Keratinocyte (primary cell): ENCODE results near the gene NXT1. TPM values are rescaled to one million over a fixed set of nuclear protein-coding genes. Genes with fewer than 3 reads are reported as not detected.

Source experiments
- DNase-seq: peaks from one replicate; pipeline ENCODE4 v3.0.0-alpha.2; 2011; ENCODE audit warnings: low read depth, missing footprints, low spot score
- FAIRE-seq: peaks from 2 replicates; lab custom pipeline; 2011; peaks lifted over from hg19 to GRCh38; lab: Jason Lieb, UNC
- H2AFZ ChIP-seq: 2 replicates; pipeline ENCODE4 v1.6.0; 2012; ENCODE audit warnings: low read length, control low read depth, inconsistent platforms; ENCODE audit not compliant: control insufficient read depth
- H3K27ac ChIP-seq: 2 replicates; pipeline ENCODE4 v1.5.1; 2011; ENCODE audit warnings: low read length; ENCODE audit not compliant: control insufficient read depth, insufficient read depth
- H3K27me3 ChIP-seq: 3 replicates; pipeline ENCODE4 v1.6.0; 2011; ENCODE audit warnings: low read length; ENCODE audit not compliant: control insufficient read depth, insufficient read depth; ENCODE audit errors: extremely low read depth
- H3K36me3 ChIP-seq, 2 experiments: 2 replicates in 1 of 2; 3 replicates in 1 of 2; pipeline ENCODE4 v1.5.1; 2011; ENCODE audit warnings: low read length in 2 of 2, mild to moderate bottlenecking in 1 of 2; ENCODE audit not compliant: control insufficient read depth in 2 of 2, insufficient read depth in 2 of 2; ENCODE audit errors: extremely low read depth in 1 of 2
- H3K4me1 ChIP-seq: 3 replicates; pipeline ENCODE4 v1.5.1; 2011; ENCODE audit warnings: low read length; ENCODE audit not compliant: control insufficient read depth, insufficient read depth; ENCODE audit errors: extremely low read depth
- H3K4me2 ChIP-seq: 3 replicates; pipeline ENCODE4 v1.6.0; 2011; ENCODE audit warnings: low read depth, low read length; ENCODE audit not compliant: control insufficient read depth, insufficient read depth; ENCODE audit errors: extremely low read depth
- H3K4me3 ChIP-seq, 3 experiments: fragments of 200-600 bp in 1 of 3; sonication (generic) in 1 of 3; 2 replicates in 2 of 3; 3 replicates in 1 of 3; pipeline ENCODE4 v1.5.1; 2011 to 2016; ENCODE audit warnings: low read length in 3 of 3, mild to moderate bottlenecking in 3 of 3, control low read depth in 2 of 3, inconsistent platforms in 1 of 3, low read depth in 1 of 3, mixed read lengths in 1 of 3, mixed run types in 1 of 3, moderate library complexity in 1 of 3; ENCODE audit not compliant: control insufficient read depth in 2 of 3, insufficient read depth in 2 of 3; ENCODE audit errors: extremely low read depth in 1 of 3
- H3K79me2 ChIP-seq: 2 replicates; pipeline ENCODE4 v1.6.0; 2012; ENCODE audit warnings: low read length; ENCODE audit not compliant: control insufficient read depth, insufficient read depth
- H3K9ac ChIP-seq: 3 replicates; pipeline ENCODE4 v1.6.0; 2011; ENCODE audit warnings: low read length; ENCODE audit not compliant: control insufficient read depth, insufficient read depth; ENCODE audit errors: extremely low read depth
- H3K9me1 ChIP-seq: 3 replicates; pipeline ENCODE4 v1.6.0; 2011; ENCODE audit warnings: low read length; ENCODE audit not compliant: control insufficient read depth, insufficient read depth; ENCODE audit errors: extremely low read depth
- H3K9me3 ChIP-seq: 2 replicates; pipeline ENCODE4 v1.5.1; 2012; ENCODE audit warnings: low read depth, low read length; ENCODE audit not compliant: control insufficient read depth
- H4K20me1 ChIP-seq: 3 replicates; pipeline ENCODE4 v1.6.0; 2011; ENCODE audit warnings: low read length; ENCODE audit not compliant: control insufficient read depth, insufficient read depth; ENCODE audit errors: extremely low read depth
- CTCF ChIP-seq, 3 experiments: IDR thresholded peaks in 1 of 3; conservative IDR thresholded peaks in 1 of 3; optimal IDR thresholded peaks in 1 of 3; 2 replicates in 2 of 3; 3 replicates in 1 of 3; pipeline versions ENCODE3 to v1.5.1; 2011; ENCODE audit warnings: low read length in 3 of 3, mild to moderate bottlenecking in 3 of 3, moderate library complexity in 2 of 3, control low read depth in 1 of 3, inconsistent platforms in 1 of 3; ENCODE audit not compliant: insufficient read depth in 2 of 3; ENCODE audit errors: extremely low read depth in 1 of 3
- EZH2 ChIP-seq: IDR thresholded peaks from one replicate; pipeline ENCODE4 v1.6.1; 2012; ENCODE audit warnings: inconsistent platforms, mild to moderate bottlenecking, low read length, moderate library complexity
- dilution Hi-C: fragments of 300-500 bp; cut with MboI; formaldehyde crosslinking; loops from one replicate; pipeline ENCODE4 v1.7.0; 2020; ENCODE audit warnings: low sequenced_read_pairs; ENCODE audit not compliant: extremely low pct_ligation_motif_present
- polyA plus RNA-seq, 5 experiments: library from polyadenylated mRNA; depleted of rRNA in 3 of 5; stranded (reverse) in 3 of 5; stranded (forward) in 1 of 5; unstranded in 1 of 5; fragments of >200 nt; gene quantifications; 1 replicate in 1 of 5; 2 replicates in 3 of 5; 3 replicates in 1 of 5; pipeline versions ENCODE4 v1.2.1 to v1.2.3, GENCODE V29; 2011 to 2012; ENCODE audit warnings: missing spikeins in 2 of 5, low read depth in 1 of 5, low replicate concordance in 1 of 5

NXT1 gene
- polyA plus RNA-seq, 1 donor (not counting 4 experiments of a cell fraction or from before 2014, with no cell fraction given), result 25.8 TPM

GRCh38 chr20:23308908-23309307 is 41.7 kb upstream of the NXT1 start:
- dilution Hi-C loops, result no loop called here
- H3K79me2 ChIP-seq, result no peaks in the 10 kb centered on the region
- no peaks in the 10 kb centered on the region for H3K4me1 ChIP-seq
- no peaks in the 10 kb centered on the region for H3K27me3 ChIP-seq
- no peaks in the 10 kb centered on the region for H3K9me1 ChIP-seq
- FAIRE-seq (no peak), DNase-seq (no peak)
- no peak overlapping the region for H3K4me2 ChIP-seq
- H3K27ac ChIP-seq, result no peak overlapping the region
- no peak overlapping the region for H3K4me3 ChIP-seq
- H3K9me3 ChIP-seq, result no peaks in the 10 kb centered on the region
- no peaks in the 10 kb centered on the region for H4K20me1 ChIP-seq
- TF ChIP-seq EZH2 (no peak), CTCF (optimal IDR thresholded peaks at IDR 0.05 in 1 of 3, IDR thresholded peaks at IDR 0.05 in 1 of 3, conservative IDR thresholded peaks at IDR 0.05 in 1 of 3; ENCODE audit: extremely low read depth in 1 of 3, insufficient read depth in 2 of 3, low read length in 3 of 3) (no peak)
- H3K9ac ChIP-seq, result no peak overlapping the region
- no peak overlapping the region for H2AFZ ChIP-seq
- no peaks in the 10 kb centered on the region for H3K36me3 ChIP-seq

GRCh38 chr20:23309781-23310180 is 40.8 kb upstream of the NXT1 start:
- H3K4me2 ChIP-seq, result no peak overlapping the region
- no peaks in the 10 kb centered on the region for H3K36me3 ChIP-seq
- TF ChIP-seq EZH2, result no peak
- H3K27me3 ChIP-seq, result no peaks in the 10 kb centered on the region
- FAIRE-seq (no peak), DNase-seq (no peak)
- H3K9me3 ChIP-seq, result no peaks in the 10 kb centered on the region
- H3K9ac ChIP-seq, result no peak overlapping the region
- no peaks in the 10 kb centered on the region for H3K4me1 ChIP-seq
- H3K4me3 ChIP-seq, result no peak overlapping the region
- H3K27ac ChIP-seq, result no peak overlapping the region
- no peaks in the 10 kb centered on the region for H4K20me1 ChIP-seq
- H3K9me1 ChIP-seq, result no peaks in the 10 kb centered on the region
- no peak overlapping the region for H2AFZ ChIP-seq
- no peaks in the 10 kb centered on the region for H3K79me2 ChIP-seq
- dilution Hi-C loops, result no loop called here

- FAIRE-seq, result no peak
- no peaks in the 10 kb centered on the region for H3K27me3 ChIP-seq
Measured at GRCh38 chr20:23311947-23312506, 38.6 kb upstream of the NXT1 start.

More at GRCh38 chr20:23311947-23312506, 38.6 kb upstream of the NXT1 start:
- Histone ChIP-seq H3K9ac (no peak overlapping the region), H2AFZ (no peak overlapping the region), H3K4me3 (no peak overlapping the region), H3K9me1 (no peaks in the 10 kb centered on the region), H3K27ac (no peak overlapping the region), H4K20me1 (no peaks in the 10 kb centered on the region), H3K79me2 (no peaks in the 10 kb centered on the region), H3K4me2 (no peak overlapping the region), H3K4me1 (no peaks in the 10 kb centered on the region), H3K9me3 (no peaks in the 10 kb centered on the region), H3K36me3 (no peaks in the 10 kb centered on the region)
- TF ChIP-seq EZH2, result no peak
- dilution Hi-C loops, result no loop called here
- DNase-seq, result no peak
